Progenitor cell of endocrine pancreas (in vitro differentiated cells): ENCODE data around the gene NXPH1. TPM values are rescaled to one million over a fixed set of nuclear protein-coding genes. Genes with fewer than 3 reads are reported as not detected.

Experiments
- DNase-seq: peaks from one replicate; pipeline ENCODE4 v3.0.0; 2021; ENCODE audit warnings: low spot score; ENCODE audit not compliant: unreplicated experiment
- H3K27ac Mint-ChIP-seq: 2 replicates; pipeline ENCODE4 v1.8.0; 2021; ENCODE audit warnings: mild to moderate bottlenecking, moderate library complexity, mixed read lengths
- H3K27me3 Mint-ChIP-seq: 2 replicates; pipeline ENCODE4 v1.8.0; 2021; ENCODE audit warnings: mixed read lengths
- H3K36me3 Mint-ChIP-seq: 2 replicates; pipeline ENCODE4 v1.8.0; 2022; ENCODE audit warnings: mixed read lengths; ENCODE audit not compliant: insufficient read depth
- H3K4me1 Mint-ChIP-seq: 2 replicates; pipeline ENCODE4 v1.8.0; 2021; ENCODE audit warnings: low read depth, mixed read lengths
- H3K4me3 Mint-ChIP-seq: 2 replicates; pipeline ENCODE4 v1.8.0; 2021; ENCODE audit warnings: low read depth, mild to moderate bottlenecking, moderate library complexity, mixed read lengths
- H3K9me3 Mint-ChIP-seq: 2 replicates; pipeline ENCODE4 v1.8.0; 2021; ENCODE audit warnings: low read depth, mixed read lengths
- total RNA-seq: library from RNA; stranded (reverse); gene quantifications from 2 replicates; pipeline ENCODE4 v1.2.1, GENCODE V29; 2021
- TF ChIP-seq, protein P1 (sequence below): fragments of 200-600 bp; sonication (generic); IDR thresholded peaks from one replicate; pipeline ENCODE4 v1.5.0; 2021; ENCODE audit warnings: antibody characterized with exemption, mild to moderate bottlenecking; ENCODE audit not compliant: unreplicated experiment

The NXPH1 gene
- total RNA-seq, 1 donor from 2014 or later = not detected

DNA sequence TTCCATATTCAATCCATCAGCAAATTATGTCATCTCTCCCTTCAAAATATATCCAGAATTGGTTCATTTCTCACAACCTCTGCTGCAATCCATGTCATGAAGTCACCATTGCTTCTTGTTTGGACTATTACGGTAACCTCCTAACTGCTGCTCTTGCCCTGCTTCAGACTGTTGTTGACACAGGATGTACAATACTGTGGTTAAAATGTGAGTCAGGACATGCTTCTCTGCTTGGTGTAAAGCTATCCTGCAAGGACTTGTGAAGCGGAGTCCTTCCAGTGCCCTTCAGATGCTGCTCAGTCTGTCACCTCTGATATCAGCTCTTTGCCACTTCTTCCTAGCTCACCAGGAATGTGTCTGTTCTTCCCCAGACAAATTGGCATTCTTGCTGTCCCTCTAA lies 10.4 kb upstream of the NXPH1 start:
- TF ChIP-seq, protein P1, sequence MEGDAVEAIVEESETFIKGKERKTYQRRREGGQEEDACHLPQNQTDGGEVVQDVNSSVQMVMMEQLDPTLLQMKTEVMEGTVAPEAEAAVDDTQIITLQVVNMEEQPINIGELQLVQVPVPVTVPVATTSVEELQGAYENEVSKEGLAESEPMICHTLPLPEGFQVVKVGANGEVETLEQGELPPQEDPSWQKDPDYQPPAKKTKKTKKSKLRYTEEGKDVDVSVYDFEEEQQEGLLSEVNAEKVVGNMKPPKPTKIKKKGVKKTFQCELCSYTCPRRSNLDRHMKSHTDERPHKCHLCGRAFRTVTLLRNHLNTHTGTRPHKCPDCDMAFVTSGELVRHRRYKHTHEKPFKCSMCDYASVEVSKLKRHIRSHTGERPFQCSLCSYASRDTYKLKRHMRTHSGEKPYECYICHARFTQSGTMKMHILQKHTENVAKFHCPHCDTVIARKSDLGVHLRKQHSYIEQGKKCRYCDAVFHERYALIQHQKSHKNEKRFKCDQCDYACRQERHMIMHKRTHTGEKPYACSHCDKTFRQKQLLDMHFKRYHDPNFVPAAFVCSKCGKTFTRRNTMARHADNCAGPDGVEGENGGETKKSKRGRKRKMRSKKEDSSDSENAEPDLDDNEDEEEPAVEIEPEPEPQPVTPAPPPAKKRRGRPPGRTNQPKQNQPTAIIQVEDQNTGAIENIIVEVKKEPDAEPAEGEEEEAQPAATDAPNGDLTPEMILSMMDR = no peak
- Mint-ChIP-seq H3K27me3 (peaks cover under 1% of the 10 kb centered on the region), H3K27ac (no peak overlapping the region), H3K9me3 (no peaks in the 10 kb centered on the region), H3K36me3 (no peaks in the 10 kb centered on the region), H3K4me1 (no peaks in the 10 kb centered on the region), H3K4me3 (no peak overlapping the region)
- DNase-seq = no peak

DNA sequence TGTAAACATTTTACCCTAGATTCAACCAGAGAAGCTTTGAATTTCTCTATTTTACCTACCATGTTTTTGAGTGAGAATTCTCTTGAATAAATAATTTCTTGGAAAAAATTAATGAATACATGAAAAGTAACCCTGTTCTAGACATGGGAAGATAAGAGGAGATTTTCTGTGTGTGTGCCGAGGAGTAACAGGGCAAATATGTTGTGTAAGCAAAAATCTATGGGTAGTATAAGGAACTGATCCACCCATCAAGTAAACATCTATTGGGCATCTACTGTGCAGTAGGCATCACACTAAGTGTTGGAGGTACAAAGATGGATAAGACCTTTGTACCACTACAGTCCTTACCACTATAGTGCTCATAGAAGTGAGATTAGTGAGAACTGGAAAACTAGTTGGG lies 8.2 kb upstream of the NXPH1 start:
- Mint-ChIP-seq H3K27me3 (peaks cover 18% of the 10 kb centered on the region), H3K9me3 (no peaks in the 10 kb centered on the region), H3K36me3 (no peaks in the 10 kb centered on the region), H3K27ac (no peak overlapping the region), H3K4me1 (no peaks in the 10 kb centered on the region), H3K4me3 (no peak overlapping the region)
- TF ChIP-seq, protein P1 = no peak
- no peak for DNase-seq

DNA sequence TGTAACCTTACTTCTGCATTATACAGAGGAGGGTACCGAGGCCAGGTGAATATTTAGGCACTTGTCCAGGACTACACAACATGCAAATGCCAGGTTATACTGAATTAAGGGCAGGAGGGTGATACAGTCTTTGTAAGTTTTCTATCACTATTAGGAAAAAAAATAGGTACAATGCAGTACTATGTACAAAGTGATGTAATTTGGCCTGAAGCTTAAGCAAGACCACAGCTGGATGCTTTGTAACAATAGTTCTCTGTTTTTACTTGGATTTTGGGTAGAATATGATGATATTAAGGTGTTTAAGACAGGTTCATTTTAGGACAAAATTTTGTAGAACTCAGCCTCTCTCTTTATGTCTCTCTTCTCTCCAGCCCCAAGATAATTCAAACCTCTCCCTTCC lies 2.8 kb upstream of the NXPH1 start:
- peaks cover 70% of the 10 kb centered on the region for H3K27me3 Mint-ChIP-seq
- no peak overlapping the region for H3K27ac Mint-ChIP-seq
- peaks cover 16% of the 10 kb centered on the region for H3K4me1 Mint-ChIP-seq
- H3K4me3 Mint-ChIP-seq = no peak overlapping the region
- TF ChIP-seq, protein P1 = no peak
- H3K36me3 Mint-ChIP-seq = no peaks in the 10 kb centered on the region
- H3K9me3 Mint-ChIP-seq = no peaks in the 10 kb centered on the region
- no peak for DNase-seq

DNA sequence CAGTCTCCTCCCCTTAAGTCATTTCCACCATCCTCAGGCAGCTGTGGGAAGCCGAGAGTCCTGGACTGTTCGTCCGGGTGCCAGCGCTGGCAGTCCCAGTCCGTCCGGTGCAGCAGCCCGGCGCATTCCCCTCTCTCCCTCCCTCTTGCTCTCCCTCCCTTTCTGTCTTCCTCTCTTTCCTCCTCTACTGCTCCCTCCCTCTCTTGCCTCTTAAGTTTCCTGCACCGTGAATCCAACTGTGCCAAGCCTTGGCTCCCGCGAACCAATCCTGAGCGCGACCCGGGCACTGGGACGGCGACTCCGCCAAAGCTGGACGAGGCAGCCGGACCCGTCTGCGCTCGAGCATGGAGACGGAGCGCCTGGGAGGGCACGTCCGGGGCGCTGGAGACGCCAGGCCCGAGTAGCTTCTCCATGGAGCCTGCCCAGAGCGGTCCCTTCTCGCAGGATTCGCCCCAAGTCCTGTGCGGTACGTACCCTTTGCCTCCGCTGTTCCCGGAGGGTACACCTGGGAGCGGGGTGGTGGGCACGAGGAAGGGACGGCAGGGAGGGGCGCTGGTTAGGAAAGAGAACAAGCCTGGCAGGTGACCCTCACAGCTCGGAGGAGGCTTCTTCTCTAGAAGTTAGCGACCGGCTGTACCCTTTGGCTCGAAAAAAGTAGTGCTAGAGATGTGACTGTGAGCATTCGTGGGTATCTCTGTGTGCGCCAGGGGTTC lies 1.0 kb downstream of the NXPH1 start:
- Mint-ChIP-seq H3K36me3 (no peaks in the 10 kb centered on the region), H3K27me3 (peaks cover 96% of the 10 kb centered on the region), H3K9me3 (no peaks in the 10 kb centered on the region), H3K4me3 (peak overlapping the region; percentile 49), H3K4me1 (peaks cover 18% of the 10 kb centered on the region), H3K27ac (no peak overlapping the region)
- no peak for DNase-seq
- TF ChIP-seq, protein P1 = no peak

DNA sequence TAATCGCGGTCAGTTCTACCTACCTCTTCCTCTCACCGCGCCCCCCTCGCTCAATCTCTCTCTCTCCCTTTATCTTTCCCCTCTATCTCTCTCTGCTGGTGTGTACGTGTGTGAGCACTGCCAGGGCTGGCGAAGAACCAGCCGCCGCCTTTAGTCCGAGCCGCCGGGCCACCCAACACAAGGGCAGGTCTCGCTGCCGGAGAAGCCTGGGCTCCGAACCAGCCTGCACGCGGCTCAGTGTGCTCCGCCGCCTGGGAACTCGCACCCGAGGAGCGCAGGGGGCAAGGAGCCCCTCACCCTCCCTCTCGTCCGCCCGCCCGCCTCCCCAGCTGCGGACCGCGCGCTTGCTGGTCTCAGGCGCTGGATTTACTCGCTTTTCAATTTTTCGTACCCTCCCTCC lies 1.7 kb downstream of the NXPH1 start:
- no peak overlapping the region for H3K27ac Mint-ChIP-seq
- H3K27me3 Mint-ChIP-seq = peaks cover 99% of the 10 kb centered on the region
- peak overlapping the region; percentile 46 for H3K4me3 Mint-ChIP-seq
- TF ChIP-seq, protein P1 = no peak
- DNase-seq = no peak
- no peaks in the 10 kb centered on the region for H3K36me3 Mint-ChIP-seq
- H3K9me3 Mint-ChIP-seq = no peaks in the 10 kb centered on the region
- peaks cover 18% of the 10 kb centered on the region for H3K4me1 Mint-ChIP-seq
